IMR-90 (cell line): ENCODE data around the gene MRPL20. TPM values are rescaled to one million over a fixed set of nuclear protein-coding genes. Genes with fewer than 3 reads are reported as not detected.

Experiments used
- ATAC-seq: fragments of 200-7000 bp; cut with Tn5 transposase; 2 replicates; pipeline ENCODE4 v1.9.1; 2020; ENCODE audit warnings: low read depth, mild to moderate bottlenecking, moderate library complexity
- BruUV-seq: library from RNA; stranded (reverse); fragments of 400-500 nt; replicated peaks from 2 replicates; lab custom pipeline; 2021; lab: Mats Ljungman, UMichigan
- CTCF ChIA-PET: fragments of 300-600 bp; formaldehyde crosslinking; extraction: SDS; loops from one replicate; lab custom pipeline; 2021; ENCODE audit warnings: antibody characterized with exemption; lab: Yijun Ruan, JAX
- POLR2A ChIA-PET: fragments of 300-600 bp; sonication (Branson Sonifier 250); formaldehyde crosslinking; loops from one replicate; lab custom pipeline; 2022; ENCODE audit warnings: antibody characterized with exemption; ENCODE audit not compliant: unreplicated experiment; lab: Charles Lee
- DNase-seq: peaks from one replicate; pipeline ENCODE4 v3.0.0; 2013
- H2AFZ ChIP-seq: replicated peaks from 2 replicates; pipeline ENCODE3; 2013; ENCODE audit warnings: low read length, mild to moderate bottlenecking; ENCODE audit not compliant: poor library complexity
- H2AK5ac ChIP-seq: 2 replicates; pipeline ENCODE4 v1.6.1; 2013; ENCODE audit warnings: low read depth, low read length, inconsistent platforms
- H2AK9ac ChIP-seq: replicated peaks from 2 replicates; pipeline ENCODE3; 2013; ENCODE audit warnings: mild to moderate bottlenecking, low read depth, low read length, moderate library complexity; ENCODE audit not compliant: poor library complexity
- H2BK120ac ChIP-seq: 2 replicates; pipeline ENCODE4 v1.6.1; 2013; ENCODE audit warnings: low read depth, low read length, inconsistent platforms
- H2BK15ac ChIP-seq: 3 replicates; pipeline ENCODE4 v1.6.1; 2013; ENCODE audit warnings: low read depth, low read length, inconsistent platforms
- H2BK20ac ChIP-seq: 2 replicates; pipeline ENCODE4 v1.6.1; 2013; ENCODE audit warnings: low read depth, mild to moderate bottlenecking, inconsistent platforms, low read length, moderate library complexity
- H2BK5ac ChIP-seq: 2 replicates; pipeline ENCODE4 v1.6.1; 2013; ENCODE audit warnings: mild to moderate bottlenecking, low read depth, low read length, inconsistent platforms; ENCODE audit not compliant: poor library complexity, severe bottlenecking
- H3K14ac ChIP-seq: replicated peaks from 2 replicates; pipeline ENCODE4 v1.6.1; 2013; ENCODE audit warnings: low read depth, low read length, inconsistent platforms
- H3K18ac ChIP-seq: 2 replicates; pipeline ENCODE4 v1.6.1; 2013; ENCODE audit warnings: low read depth, low read length, control low read depth
- H3K23ac ChIP-seq: 2 replicates; pipeline ENCODE4 v1.6.1; 2013; ENCODE audit warnings: low read depth, low read length, inconsistent platforms
- H3K27ac ChIP-seq: 2 replicates; pipeline ENCODE4 v1.5.1; 2013; ENCODE audit warnings: mild to moderate bottlenecking, control low read depth, low read length; ENCODE audit not compliant: insufficient read depth
- H3K27me3 ChIP-seq: 2 replicates; pipeline ENCODE4 v1.6.1; 2013; ENCODE audit warnings: low read length; ENCODE audit not compliant: control insufficient read depth, insufficient read depth
- H3K36me3 ChIP-seq: 2 replicates; pipeline ENCODE4 v1.6.1; 2013; ENCODE audit warnings: low read length, mixed read lengths; ENCODE audit not compliant: control insufficient read depth, insufficient read depth
- H3K4ac ChIP-seq: 2 replicates; pipeline ENCODE4 v1.6.1; 2013; ENCODE audit warnings: low read depth, low read length, inconsistent platforms
- H3K4me1 ChIP-seq: 2 replicates; pipeline ENCODE4 v1.6.1; 2013; ENCODE audit warnings: low read length, mixed read lengths; ENCODE audit not compliant: control insufficient read depth, insufficient read depth
- H3K4me2 ChIP-seq: 2 replicates; pipeline ENCODE4 v1.6.1; 2013; ENCODE audit warnings: low read depth, mild to moderate bottlenecking, control low read depth, low read length, moderate library complexity
- H3K4me3 ChIP-seq: 2 replicates; pipeline ENCODE4 v1.5.1; 2013; ENCODE audit warnings: low read depth, mild to moderate bottlenecking, control low read depth, low read length, moderate library complexity; ENCODE audit not compliant: insufficient read depth
- H3K56ac ChIP-seq: 2 replicates; pipeline ENCODE4 v1.6.1; 2013; ENCODE audit warnings: low read length, inconsistent platforms; ENCODE audit not compliant: insufficient read depth; ENCODE audit errors: extremely low read depth
- H3K79me1 ChIP-seq, 2 experiments: 2 replicates each; pipeline ENCODE4 v1.6.1; 2013; ENCODE audit warnings: low read length in 2 of 2, inconsistent platforms in 1 of 2, low read depth in 1 of 2
- H3K9ac ChIP-seq: 2 replicates; pipeline ENCODE4 v1.6.1; 2013; ENCODE audit warnings: low read depth, low read length, control low read depth
- H3K9me1 ChIP-seq: 2 replicates; pipeline ENCODE4 v1.6.1; 2013; ENCODE audit warnings: low read length, inconsistent platforms; ENCODE audit not compliant: insufficient read depth
- H3K9me3 ChIP-seq: 2 replicates; pipeline ENCODE4 v1.6.1; 2013; ENCODE audit warnings: low read length; ENCODE audit not compliant: control insufficient read depth, insufficient read depth
- H4K20me1 ChIP-seq: 2 replicates; pipeline ENCODE4 v1.6.1; 2013; ENCODE audit warnings: low read length, inconsistent platforms; ENCODE audit not compliant: insufficient read depth
- H4K5ac ChIP-seq: 2 replicates; pipeline ENCODE4 v1.6.1; 2013; ENCODE audit warnings: mild to moderate bottlenecking, low read depth, low read length, control low read depth
- H4K8ac ChIP-seq, 2 experiments: 2 replicates each; pipeline ENCODE4 v1.6.1; 2013; ENCODE audit warnings: low read depth in 2 of 2, low read length in 2 of 2, control low read depth in 1 of 2, inconsistent platforms in 1 of 2
- H4K91ac ChIP-seq: 2 replicates; pipeline ENCODE4 v1.6.1; 2013; ENCODE audit warnings: low read depth, low read length, inconsistent platforms; ENCODE audit not compliant: insufficient read depth
- BHLHE40 ChIP-seq: fragments of 150-350 bp; IDR thresholded peaks from 2 replicates; pipeline ENCODE4 v1.6.1; 2016; ENCODE audit warnings: mild to moderate bottlenecking, low read depth, low read length
- CEBPB ChIP-seq: IDR thresholded peaks from 2 replicates; pipeline ENCODE4 v1.6.1; 2012; ENCODE audit warnings: low read depth, low read length, improper control_type of control experiment
- CHD1 ChIP-seq: IDR thresholded peaks from 2 replicates; pipeline ENCODE4 v1.6.1; 2012; ENCODE audit warnings: low read depth, low read length, improper control_type of control experiment
- CTCF ChIP-seq: conservative IDR thresholded peaks from 2 replicates; pipeline ENCODE4 v1.5.1; 2012; ENCODE audit warnings: mild to moderate bottlenecking, low read depth, low read length, improper control_type of control experiment
- FOS ChIP-seq: fragments of 150-350 bp; IDR thresholded peaks from 2 replicates; pipeline ENCODE4 v1.6.1; 2016; ENCODE audit warnings: low read depth, low read length
- MXI1 ChIP-seq: IDR thresholded peaks from 2 replicates; pipeline ENCODE4 v1.6.1; 2012; ENCODE audit warnings: low read depth, mild to moderate bottlenecking, low read length, moderate library complexity, borderline replicate concordance
- NFE2L2 ChIP-seq: fragments of 150-350 bp; IDR thresholded peaks from 2 replicates; pipeline ENCODE4 v1.6.1; 2016; ENCODE audit warnings: low read depth, mild to moderate bottlenecking, low read length
- RAD21 ChIP-seq: IDR thresholded peaks from 2 replicates; pipeline ENCODE4 v1.6.1; 2012; ENCODE audit warnings: low read length, improper control_type of control experiment
- RCOR1 ChIP-seq: IDR thresholded peaks from 2 replicates; pipeline ENCODE4 v1.6.1; 2012; ENCODE audit warnings: mild to moderate bottlenecking, low read length, improper control_type of control experiment; ENCODE audit not compliant: insufficient replicate concordance
- RFX5 ChIP-seq: IDR thresholded peaks from 2 replicates; pipeline ENCODE4 v1.8.0; 2012; ENCODE audit warnings: low read depth, mild to moderate bottlenecking, low read length, moderate library complexity
- SMC3 ChIP-seq: fragments of 150-350 bp; IDR thresholded peaks from 2 replicates; pipeline ENCODE4 v1.6.1; 2016; ENCODE audit warnings: low read depth, mild to moderate bottlenecking, antibody characterized with exemption, low read length, moderate library complexity
- USF2 ChIP-seq: fragments of 150-350 bp; IDR thresholded peaks from 2 replicates; pipeline ENCODE4 v1.6.1; 2017; ENCODE audit warnings: mild to moderate bottlenecking, antibody characterized with exemption, low read length, low read depth
- WGBS, 2 experiments: methylation state at CpG; one replicate each; pipeline versions ENCODE4 v1.1.5 to v1.1.7; 2013; ENCODE audit warnings: missing lambda C conversion rate in 2 of 2; ENCODE audit not compliant: insufficient read length in 1 of 2; ENCODE audit errors: extremely low coverage in 2 of 2; 5-methylcytosine and 5-hydroxymethylcytosine counted together
- dilution Hi-C: fragments of 300-500 bp; cut with HindIII; formaldehyde crosslinking; loops from one replicate; pipeline ENCODE4 v1.14.3; 2018; ENCODE audit warnings: low sequenced_read_pairs; ENCODE audit not compliant: unreplicated experiment
- in situ Hi-C: fragments of 300-500 bp; cut with MboI; formaldehyde crosslinking; loops from 3 replicates; pipeline ENCODE4 v1.14.3; 2019; ENCODE audit warnings: low sequenced_read_pairs, inconsistent platforms, mixed read lengths
- intact Hi-C: fragments of 100-400 bp; cut with micrococcal nuclease; formaldehyde crosslinking; loops from 2 replicates; pipeline ENCODE4 v1.10.0; 2022
- polyA plus RNA-seq, 3 experiments: library from polyadenylated mRNA; depleted of rRNA; stranded (reverse); fragments of >200 nt; gene quantifications; 2 replicates each; pipeline ENCODE4 v1.2.3, GENCODE V29; 2012; ENCODE audit warnings: low replicate concordance in 1 of 3
- total RNA-seq: library from RNA; depleted of rRNA; stranded (reverse); fragments of >200 nt; gene quantifications from 2 replicates; pipeline ENCODE4 v1.2.3, GENCODE V29; 2012

Gene MRPL20
- total and polyA plus RNA-seq, 2 of the 4 experiments (the other 2 are of a cell fraction) = 141 to 157 TPM

- no peak for DNase-seq
- intact Hi-C loops (no loop called here), dilution Hi-C loops (no loop called here), in situ Hi-C loops (no loop called here)
- Histone ChIP-seq H3K4me2 (no peak overlapping the region), H3K4me1 (peaks cover 25% of the 10 kb centered on the region), H3K9me3 (no peaks in the 10 kb centered on the region), H3K18ac (no peak overlapping the region), H3K27ac (no peak overlapping the region), H2BK15ac (no peak overlapping the region), H3K23ac (no peak overlapping the region), H3K9ac (no peak overlapping the region), H3K14ac (no peak overlapping the region), H3K4ac (no peak overlapping the region), H4K5ac (peak overlapping the region; percentile 39; the same call in 1 of the 2 replicates), H3K4me3 (no peak overlapping the region), H2AK5ac (no peak overlapping the region; the same call in 1 of the 2 replicates), H2BK120ac (no peak overlapping the region), H4K91ac (no peak overlapping the region), H2BK5ac (peak overlapping the region; percentile 23), H3K36me3 (no peaks in the 10 kb centered on the region), H3K56ac (no peak overlapping the region), H4K20me1 (no peaks in the 10 kb centered on the region), H3K79me1 (0 out of 4 replicates have a peak, but pooled peaks cover 0 to under 1% of the 10 kb centered on the region in 2 experiments), H2AK9ac (no peak overlapping the region), H4K8ac (peak overlapping the region; percentile 60 to 86; a peak in 2 of 4 replicates), H2BK20ac (no peak overlapping the region), H3K27me3 (no peaks in the 10 kb centered on the region), H2AFZ (peak overlapping the region; percentile 82), H3K9me1 (0 out of 2 replicates have a peak, but pooled peaks cover 5% of the 10 kb centered on the region)
- 60% methylated on average over 3 of the region's 18 CpGs; no CpG with 5 or more reads in 1 of the 2 experiments for WGBS, 2 experiments
- no TSS peak for BruUV-seq
- TF ChIP-seq FOS (no peak), SMC3 (no peak), CHD1 (no peak), RAD21 (no peak), CEBPB (no peak), BHLHE40 (no peak), RFX5 (no peak), RCOR1 (no peak), USF2 (no peak), CTCF (no peak), NFE2L2 (no peak), MXI1 (no peak)
- ChIA-PET CTCF (no interaction called here), POLR2A (no interaction called here)
- no peak for ATAC-seq
Measured at GRCh38 chr1:1430992-1431844, 24.1 kb upstream of the MRPL20 start.
